Epithelial cell of esophagus (primary cell): ENCODE measurements around the gene CTSG.

Experiments
- DNase-seq: peaks from one replicate; pipeline ENCODE4 v3.0.0; 2010; ENCODE audit warnings: low read depth
- H3K4me3 ChIP-seq: 2 replicates; pipeline ENCODE4 v1.5.1; 2011; ENCODE audit warnings: mild to moderate bottlenecking, low read length, control low read depth
- TF ChIP-seq, protein P1 (sequence below): IDR thresholded peaks from 2 replicates; pipeline ENCODE4 v1.5.1; 2011; ENCODE audit warnings: low read depth, mild to moderate bottlenecking, low read length, control low read depth, inconsistent platforms; ENCODE audit not compliant: insufficient read depth; ENCODE audit errors: missing control alignments

The CTSG gene

DNA sequence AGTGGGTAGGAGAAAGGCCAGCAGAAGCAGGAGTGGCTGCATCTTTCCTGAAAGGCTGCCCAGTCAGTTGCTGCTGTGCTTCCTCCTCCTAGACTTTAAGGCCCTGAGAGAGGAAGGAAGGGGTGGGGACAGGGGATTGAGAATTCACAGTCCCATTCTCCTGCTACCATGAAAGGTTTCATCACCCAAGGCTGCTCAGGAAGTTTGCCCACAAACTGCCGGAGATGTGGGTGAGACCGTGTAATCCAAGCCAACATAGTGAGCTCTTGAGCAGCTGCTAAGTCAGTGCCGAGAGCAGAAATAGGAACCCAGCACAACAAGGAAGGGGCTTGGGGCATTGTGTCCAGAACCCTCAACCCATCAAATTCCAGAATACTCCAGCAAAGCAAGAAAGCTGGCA lies at the start of gene CTSG:
CTSG (minus strand) TSS at position 69 of the 400 bp plus-strand sequence; CDS start at position 42, 27 bp downstream.
- TF ChIP-seq, protein P1, sequence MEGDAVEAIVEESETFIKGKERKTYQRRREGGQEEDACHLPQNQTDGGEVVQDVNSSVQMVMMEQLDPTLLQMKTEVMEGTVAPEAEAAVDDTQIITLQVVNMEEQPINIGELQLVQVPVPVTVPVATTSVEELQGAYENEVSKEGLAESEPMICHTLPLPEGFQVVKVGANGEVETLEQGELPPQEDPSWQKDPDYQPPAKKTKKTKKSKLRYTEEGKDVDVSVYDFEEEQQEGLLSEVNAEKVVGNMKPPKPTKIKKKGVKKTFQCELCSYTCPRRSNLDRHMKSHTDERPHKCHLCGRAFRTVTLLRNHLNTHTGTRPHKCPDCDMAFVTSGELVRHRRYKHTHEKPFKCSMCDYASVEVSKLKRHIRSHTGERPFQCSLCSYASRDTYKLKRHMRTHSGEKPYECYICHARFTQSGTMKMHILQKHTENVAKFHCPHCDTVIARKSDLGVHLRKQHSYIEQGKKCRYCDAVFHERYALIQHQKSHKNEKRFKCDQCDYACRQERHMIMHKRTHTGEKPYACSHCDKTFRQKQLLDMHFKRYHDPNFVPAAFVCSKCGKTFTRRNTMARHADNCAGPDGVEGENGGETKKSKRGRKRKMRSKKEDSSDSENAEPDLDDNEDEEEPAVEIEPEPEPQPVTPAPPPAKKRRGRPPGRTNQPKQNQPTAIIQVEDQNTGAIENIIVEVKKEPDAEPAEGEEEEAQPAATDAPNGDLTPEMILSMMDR = no peak
- DNase-seq = no peak
- H3K4me3 ChIP-seq = no peak within 1 kb of the TSS

DNA sequence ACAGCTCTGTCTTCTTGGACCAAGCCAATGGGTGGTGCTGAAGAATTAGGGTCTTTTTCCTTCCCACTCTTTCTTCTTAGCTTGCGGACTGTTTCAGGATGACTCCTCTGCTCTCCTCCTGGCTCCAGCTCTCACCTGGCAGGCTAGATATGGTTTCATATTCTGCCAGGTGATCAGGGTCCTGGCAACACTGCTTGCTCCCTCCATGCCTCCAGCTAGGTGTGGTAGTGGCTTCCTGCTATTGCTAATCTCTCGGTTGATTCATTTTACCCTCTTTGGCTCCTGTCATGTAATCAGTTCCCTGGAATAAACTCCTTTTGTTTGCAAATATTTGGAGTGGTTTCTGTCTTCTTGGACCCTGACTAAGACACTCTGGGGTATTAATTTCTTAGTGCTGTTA lies 37.7 kb upstream of the CTSG start:
- no peak overlapping the region for H3K4me3 ChIP-seq
- peak; percentile 58 for DNase-seq
- TF ChIP-seq, protein P1 = no peak

GRCh38 chr14:24613241-24613640 lies 37.2 kb upstream of the CTSG start:
- no peak overlapping the region for H3K4me3 ChIP-seq
- TF ChIP-seq, protein P1 = no peak
- peak; percentile 55 for DNase-seq

GRCh38 chr14:24612196-24612595 lies 36.1 kb upstream of the CTSG start:
- no peak overlapping the region for H3K4me3 ChIP-seq
- DNase-seq = peak; percentile 46
- TF ChIP-seq, protein P1 = no peak

DNA sequence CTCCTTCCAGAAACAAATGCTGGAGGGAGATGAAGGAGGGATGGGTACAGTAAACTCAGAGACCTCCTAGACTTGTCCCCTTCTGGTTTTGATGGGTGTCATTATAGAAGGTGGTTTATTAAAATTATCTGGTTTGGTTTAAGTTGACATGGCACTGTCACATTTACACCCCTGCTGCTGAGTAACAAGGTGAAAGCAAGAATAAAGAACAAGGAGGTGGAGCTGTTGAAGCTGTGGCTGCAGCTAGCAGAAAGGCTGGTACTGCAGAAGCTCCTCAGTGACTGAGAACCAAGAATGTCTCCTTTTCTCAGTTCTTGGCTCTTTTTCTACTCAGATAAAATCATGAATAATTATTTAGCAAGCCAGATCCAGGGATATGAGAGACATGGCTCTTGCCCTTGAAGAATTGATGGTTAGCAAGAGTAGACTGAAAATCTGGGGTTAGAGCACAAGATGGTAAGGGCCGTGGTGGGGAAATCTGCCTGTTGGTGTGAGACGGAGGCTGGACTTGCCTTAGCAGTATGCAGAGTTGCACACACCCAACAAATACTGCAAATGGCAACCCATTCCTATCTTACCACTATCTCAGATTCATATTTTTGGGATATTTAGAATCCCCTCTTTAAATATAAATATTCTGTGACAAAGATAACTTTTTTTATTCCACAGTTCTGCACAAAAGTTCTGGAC lies 33.8 kb upstream of the CTSG start, which contains the start of gene GZMH:
GZMH (minus strand) TSS at position 31 of the 690 bp plus-strand sequence. CDS start 72 bp downstream, outside the sequence.
- DNase-seq = no peak
- H3K4me3 ChIP-seq = no peak within 1 kb of the TSS
- TF ChIP-seq, protein P1 = no peak

DNA sequence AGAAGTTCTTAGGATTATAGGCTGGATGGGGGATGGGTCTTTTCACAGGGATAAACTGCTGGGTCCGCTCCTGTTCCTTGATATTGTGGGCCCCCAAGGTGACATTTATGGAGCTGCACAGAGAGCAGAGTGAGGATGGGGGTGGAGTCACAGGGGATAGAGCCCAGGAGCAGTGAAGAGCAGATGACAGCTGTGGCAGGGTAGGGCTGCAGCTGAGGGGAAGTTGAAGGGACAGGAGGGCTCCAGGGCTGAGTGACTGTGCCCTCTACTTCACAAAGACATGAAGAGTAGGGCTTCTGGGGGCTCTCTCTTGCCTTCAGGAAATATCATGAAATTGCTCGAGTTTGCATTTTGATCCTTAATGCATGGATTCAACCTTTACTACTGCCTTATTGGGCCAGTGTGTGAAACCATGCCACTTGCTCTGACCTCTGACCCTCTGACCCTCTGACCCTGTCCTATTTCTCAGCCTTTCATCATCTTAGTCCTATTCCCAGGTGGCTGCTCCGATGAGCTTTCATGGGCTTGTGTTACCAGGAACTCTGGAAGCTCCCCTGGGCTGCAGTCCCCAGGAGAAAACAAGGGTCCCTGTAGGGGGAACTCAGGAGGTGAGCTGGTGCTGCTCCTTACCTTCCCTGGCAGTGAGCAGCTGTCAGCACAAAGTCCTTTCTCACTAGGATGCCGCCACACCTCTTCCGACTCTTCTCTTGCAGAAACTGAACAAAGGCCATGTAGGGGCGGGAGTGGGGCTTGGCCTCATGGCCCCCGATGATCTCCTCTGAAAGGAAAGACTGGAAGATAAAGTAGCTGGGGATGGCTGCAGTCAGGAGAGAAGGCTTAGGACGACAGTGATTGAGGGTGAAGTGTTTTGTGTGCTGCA lies 31.8 kb upstream of the CTSG start:
- no peak for DNase-seq
- H3K4me3 ChIP-seq = no peak overlapping the region
- TF ChIP-seq, protein P1 = no peak
